NCI-H2029 treated with DMSO at 0.1 percent for 48 hours (cell line): ENCODE results near the gene DIABLO.
"Not testable (repeated sequence)": the region's sequence is repeated elsewhere in the genome, so short reads cannot be mapped to it uniquely, and the experiment has no call there.

ENCODE experiments used
- DNase-seq: peaks from one replicate; lab custom pipeline; 2025; lab: John Stamatoyannopoulos, UW

DIABLO gene

GRCh38 chr12:122189626-122190475 lies 36.0 kb downstream of the DIABLO start:
- DNase-seq = no peak

- DNase-seq = no peak
Measured at GRCh38 chr12:122187466-122187865, 38.4 kb downstream of the DIABLO start.

DNA sequence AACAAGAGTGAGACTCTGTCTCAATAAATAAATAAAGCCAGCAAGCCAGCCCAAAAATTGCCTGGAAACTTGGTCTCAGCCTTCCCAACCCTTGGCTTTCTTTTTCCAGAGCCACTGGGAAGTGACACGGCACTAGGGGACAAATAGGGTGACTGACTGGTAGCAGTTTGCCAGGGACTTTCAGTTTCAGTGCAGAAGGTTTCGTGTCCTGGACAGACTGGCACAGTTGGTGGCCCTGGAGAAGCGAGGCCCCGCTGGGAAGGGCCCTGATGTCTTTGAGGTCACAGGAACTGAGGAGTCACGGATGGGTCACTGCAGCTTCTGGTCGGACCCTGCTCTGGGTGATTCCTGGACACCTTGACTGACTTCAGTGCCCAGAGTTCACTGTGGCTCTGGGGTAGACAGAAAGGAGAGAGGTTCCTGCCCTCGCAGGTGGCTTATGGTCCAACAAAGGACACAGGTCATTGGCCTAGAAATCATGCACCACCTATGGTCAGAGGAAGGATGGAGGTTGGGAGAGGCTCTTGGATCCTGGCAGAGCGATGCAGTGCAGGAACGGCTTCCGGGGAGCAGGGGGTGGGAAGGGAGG lies 40.3 kb downstream of the DIABLO start:
- no peak for DNase-seq

- DNase-seq = no peak
Measured at GRCh38 chr12:122185079-122185478, 40.8 kb downstream of the DIABLO start.

DNA sequence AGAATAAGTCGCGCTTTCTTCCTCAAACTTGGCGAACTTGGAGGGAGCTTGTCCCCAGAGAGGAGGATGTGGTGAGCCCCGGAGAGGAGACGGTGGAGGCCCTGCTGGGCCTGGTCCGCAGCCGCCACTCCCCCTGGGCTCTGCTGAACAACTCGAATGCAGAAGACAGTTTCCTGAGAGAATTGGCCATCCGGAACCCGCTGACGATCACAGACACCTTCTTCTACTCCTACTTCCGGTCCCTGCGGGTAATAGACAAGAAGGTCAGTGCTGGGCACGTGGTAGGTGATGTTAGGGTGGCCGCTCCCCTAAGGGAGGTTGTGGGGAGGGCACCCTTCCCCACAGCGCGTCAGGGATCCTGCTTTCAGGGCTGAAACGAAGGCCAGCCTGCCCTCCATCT lies 41.3 kb downstream of the DIABLO start:
- no peak for DNase-seq

- DNase-seq = no peak
Measured at GRCh38 chr12:122183588-122183940, 42.3 kb downstream of the DIABLO start.

- peak; percentile 22 for DNase-seq
Measured at GRCh38 chr12:122182887-122183587, 42.8 kb downstream of the DIABLO start, which contains the start of gene LRRC43. Gene LRRC43 (plus strand): TSS chr12:122183123. CDS start chr12:122183145, 22 bp downstream.

GRCh38 chr12:122176473-122176872 lies 49.4 kb downstream of the DIABLO start:
- not testable (repeated sequence) for DNase-seq

DNA sequence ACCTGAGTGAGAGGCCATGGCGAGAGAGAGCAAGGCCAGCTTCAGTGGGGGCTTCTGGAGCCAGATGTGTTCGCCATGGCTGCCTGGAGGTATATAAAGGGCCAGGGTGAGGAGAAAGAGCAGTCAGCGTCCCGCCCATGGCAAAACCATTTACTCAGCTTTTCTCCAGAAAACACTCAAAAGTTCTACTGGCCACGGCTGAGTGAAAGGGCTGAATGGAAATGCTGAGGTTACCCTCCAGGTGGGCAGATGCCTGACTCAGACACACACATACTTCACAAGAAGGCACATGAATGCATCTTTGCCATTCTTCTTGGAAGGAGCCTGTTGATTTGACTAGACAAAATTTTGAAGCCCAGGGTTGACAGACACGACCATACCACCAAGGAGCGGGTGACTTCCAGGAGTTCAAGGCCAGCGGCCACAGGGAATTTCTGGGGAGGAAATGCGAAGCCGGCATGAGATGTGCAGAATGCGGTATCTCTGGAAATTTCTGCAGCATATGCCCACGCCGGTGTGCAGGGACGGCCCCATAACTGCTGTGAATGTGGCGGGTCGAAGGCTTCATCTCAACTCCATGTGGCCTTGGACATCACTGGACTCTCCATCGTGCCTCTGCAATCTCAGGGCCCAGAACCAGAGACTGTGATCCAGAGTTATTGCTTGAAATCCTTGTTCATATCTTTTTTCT lies 51.6 kb downstream of the DIABLO start, which contains the start of gene IL31:
IL31 (minus strand) TSS at position 67 of the 691 bp plus-strand sequence; CDS start at position 18, 49 bp downstream.
- DNase-seq = no peak

- no peak for DNase-seq
Measured at GRCh38 chr12:122172262-122172939, 53.5 kb downstream of the DIABLO start.

DNA sequence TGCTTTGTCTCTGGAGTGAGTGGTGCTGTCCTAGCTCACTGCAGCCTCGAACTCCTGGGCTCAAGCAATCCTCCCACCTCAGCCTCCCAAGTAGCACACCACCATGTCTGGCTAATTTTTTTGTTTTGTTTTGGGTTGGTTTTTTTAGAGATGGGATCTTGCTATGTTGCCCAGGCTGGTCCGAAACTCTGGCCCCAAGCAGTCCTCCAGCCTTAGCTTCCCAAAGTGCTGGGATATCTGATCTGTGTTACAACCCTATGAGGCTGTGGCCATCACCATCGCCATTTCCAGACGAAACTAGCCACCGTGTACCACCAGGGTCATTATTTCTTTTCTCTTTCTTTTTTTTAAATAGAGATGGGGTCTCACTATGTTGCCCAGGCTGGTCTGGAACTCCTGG lies 54.5 kb downstream of the DIABLO start:
- no peak for DNase-seq

- no peak for DNase-seq
Measured at GRCh38 chr12:122168492-122168891, 57.4 kb downstream of the DIABLO start.

- DNase-seq = no peak
Measured at GRCh38 chr12:122167356-122167925, 58.4 kb downstream of the DIABLO start.

DNA sequence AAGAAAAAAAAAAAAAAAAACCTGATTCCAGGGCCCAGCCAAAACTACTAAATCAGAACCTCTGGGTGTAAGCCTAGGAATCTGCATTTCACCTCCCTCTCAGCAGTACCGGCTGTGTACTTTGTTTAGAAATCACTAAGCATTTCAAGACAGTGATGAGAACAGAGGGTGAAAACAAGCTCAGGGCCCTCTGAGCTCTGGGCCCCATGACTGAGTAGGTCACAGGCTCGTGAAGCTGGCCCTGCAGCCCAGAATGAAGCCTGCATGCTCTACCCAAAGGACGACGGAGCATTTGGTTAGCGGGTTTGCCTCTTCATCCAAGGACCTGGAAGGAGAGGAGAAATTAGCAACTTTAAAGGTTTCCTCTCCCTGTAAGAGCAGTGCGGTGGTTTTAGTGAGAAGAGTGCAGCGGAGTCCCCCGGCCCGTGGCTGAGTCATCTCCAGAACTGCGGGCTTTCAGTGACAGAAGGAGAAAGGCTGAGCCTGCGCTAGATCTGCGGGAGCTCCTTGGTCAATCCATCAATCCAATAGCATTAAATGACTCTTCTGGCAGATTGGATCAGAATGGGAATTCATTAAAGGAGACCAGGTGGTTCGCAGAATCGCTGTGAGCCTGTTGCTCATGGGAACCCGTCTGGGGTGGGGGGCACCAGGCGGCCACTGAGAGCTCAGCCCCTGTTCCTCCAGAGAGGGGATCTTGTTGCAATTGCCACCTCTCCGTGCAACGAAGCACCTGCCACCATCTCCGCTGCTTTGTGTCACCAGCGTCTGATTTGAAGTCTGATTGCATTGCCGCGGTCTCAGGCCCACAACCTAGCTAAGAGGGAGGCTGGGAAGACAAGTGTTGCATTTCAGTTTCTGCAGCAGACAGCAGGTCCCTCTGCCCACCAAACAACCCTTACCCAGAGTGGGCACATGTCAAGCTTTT lies 59.2 kb downstream of the DIABLO start:
- no peak for DNase-seq

- DNase-seq = no peak
Measured at GRCh38 chr12:122162976-122163375, 62.9 kb downstream of the DIABLO start.

GRCh38 chr12:122161682-122162081 lies 64.2 kb downstream of the DIABLO start:
- no peak for DNase-seq

DNA sequence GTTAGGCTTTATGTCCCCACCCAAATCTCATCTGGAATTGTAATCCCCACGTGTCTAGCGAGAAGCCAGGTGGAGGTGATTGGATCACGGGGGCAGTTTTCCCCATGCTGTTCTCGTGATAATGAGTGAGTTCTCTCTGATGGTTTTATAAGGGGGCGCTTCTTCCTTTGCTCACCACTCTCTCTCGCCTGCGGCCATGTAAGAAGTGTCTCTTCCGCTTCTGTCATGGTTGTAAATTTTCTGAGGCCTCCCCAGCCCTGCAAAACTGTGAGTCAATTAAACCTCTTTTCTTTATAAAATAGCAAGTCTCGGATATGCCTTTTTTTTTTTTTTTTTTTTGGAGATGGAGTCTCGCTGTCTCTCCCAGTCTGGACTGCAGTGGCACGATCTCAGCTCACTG lies 65.1 kb downstream of the DIABLO start:
- DNase-seq = no peak

DNA sequence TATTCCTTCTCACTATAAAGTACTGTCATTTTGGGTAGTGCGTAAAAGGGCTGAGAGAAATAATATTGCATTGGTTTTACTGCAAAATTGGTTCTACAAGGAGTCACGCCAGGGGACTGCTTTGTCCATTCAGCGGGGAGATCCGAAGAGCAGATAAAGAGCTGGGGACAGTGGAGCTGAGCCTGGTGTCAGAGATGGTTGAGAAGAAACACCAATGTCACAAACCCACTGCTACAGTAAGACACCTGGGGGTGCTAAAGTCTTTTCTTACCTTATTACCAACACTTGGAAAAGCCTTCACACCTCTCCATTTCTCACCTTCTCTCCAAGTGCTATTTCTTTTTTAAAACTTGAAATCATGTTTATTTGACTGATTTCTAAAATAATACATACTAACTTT lies 66.0 kb downstream of the DIABLO start:
- DNase-seq = no peak

DNA sequence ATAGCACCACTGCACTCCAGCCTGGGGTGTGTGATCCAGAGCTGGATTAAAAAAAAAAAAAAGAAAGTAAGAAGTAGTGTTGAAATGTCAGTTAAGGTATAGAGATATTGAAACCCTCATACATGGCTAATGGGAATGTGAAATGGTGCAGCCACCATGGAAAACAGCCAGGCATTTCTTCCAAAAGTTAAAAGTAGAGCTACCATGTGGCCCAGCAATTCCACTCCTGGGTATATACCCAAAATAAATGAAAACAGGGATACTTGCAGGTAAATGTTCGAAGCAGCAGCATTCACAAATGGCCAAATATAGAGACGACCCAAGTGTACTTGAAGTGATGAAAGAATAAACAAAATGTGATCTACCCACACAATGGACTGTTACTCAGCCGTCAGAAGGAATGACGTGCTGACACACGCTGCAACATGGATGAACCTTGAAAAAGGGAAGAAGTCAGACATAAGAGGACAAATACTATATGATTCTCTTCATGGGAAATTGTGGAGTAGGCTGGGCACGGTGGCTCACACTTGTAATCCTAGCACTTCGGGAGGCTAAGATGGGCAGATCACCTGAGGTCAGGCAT lies 67.1 kb downstream of the DIABLO start:
- DNase-seq = no peak
